IMR-90 (cell line): Measurements from ENCODE around the gene CDC7. TPM values are rescaled to one million over a fixed set of nuclear protein-coding genes. Genes with fewer than 3 reads are reported as not detected.

Experiments
- ATAC-seq: fragments of 200-7000 bp; cut with Tn5 transposase; 2 replicates; pipeline ENCODE4 v1.9.1; 2020; ENCODE audit warnings: low read depth, mild to moderate bottlenecking, moderate library complexity
- BruUV-seq: library from RNA; stranded (reverse); fragments of 400-500 nt; replicated peaks from 2 replicates; lab custom pipeline; 2021; lab: Mats Ljungman, UMichigan
- CTCF ChIA-PET: fragments of 300-600 bp; formaldehyde crosslinking; extraction: SDS; loops from one replicate; lab custom pipeline; 2021; ENCODE audit warnings: antibody characterized with exemption; lab: Yijun Ruan, JAX
- POLR2A ChIA-PET: fragments of 300-600 bp; sonication (Branson Sonifier 250); formaldehyde crosslinking; loops from one replicate; lab custom pipeline; 2022; ENCODE audit warnings: antibody characterized with exemption; ENCODE audit not compliant: unreplicated experiment; lab: Charles Lee
- DNase-seq: peaks from one replicate; pipeline ENCODE4 v3.0.0; 2013
- H2AFZ ChIP-seq: replicated peaks from 2 replicates; pipeline ENCODE3; 2013; ENCODE audit warnings: low read length, mild to moderate bottlenecking; ENCODE audit not compliant: poor library complexity
- H2AK5ac ChIP-seq: 2 replicates; pipeline ENCODE4 v1.6.1; 2013; ENCODE audit warnings: low read depth, low read length, inconsistent platforms
- H2AK9ac ChIP-seq: replicated peaks from 2 replicates; pipeline ENCODE3; 2013; ENCODE audit warnings: mild to moderate bottlenecking, low read depth, low read length, moderate library complexity; ENCODE audit not compliant: poor library complexity
- H2BK120ac ChIP-seq: 2 replicates; pipeline ENCODE4 v1.6.1; 2013; ENCODE audit warnings: low read depth, low read length, inconsistent platforms
- H2BK15ac ChIP-seq: 3 replicates; pipeline ENCODE4 v1.6.1; 2013; ENCODE audit warnings: low read depth, low read length, inconsistent platforms
- H2BK20ac ChIP-seq: 2 replicates; pipeline ENCODE4 v1.6.1; 2013; ENCODE audit warnings: low read depth, mild to moderate bottlenecking, inconsistent platforms, low read length, moderate library complexity
- H2BK5ac ChIP-seq: 2 replicates; pipeline ENCODE4 v1.6.1; 2013; ENCODE audit warnings: mild to moderate bottlenecking, low read depth, low read length, inconsistent platforms; ENCODE audit not compliant: poor library complexity, severe bottlenecking
- H3K14ac ChIP-seq: replicated peaks from 2 replicates; pipeline ENCODE4 v1.6.1; 2013; ENCODE audit warnings: low read depth, low read length, inconsistent platforms
- H3K18ac ChIP-seq: 2 replicates; pipeline ENCODE4 v1.6.1; 2013; ENCODE audit warnings: low read depth, low read length, control low read depth
- H3K23ac ChIP-seq: 2 replicates; pipeline ENCODE4 v1.6.1; 2013; ENCODE audit warnings: low read depth, low read length, inconsistent platforms
- H3K27ac ChIP-seq: 2 replicates; pipeline ENCODE4 v1.5.1; 2013; ENCODE audit warnings: mild to moderate bottlenecking, control low read depth, low read length; ENCODE audit not compliant: insufficient read depth
- H3K27me3 ChIP-seq: 2 replicates; pipeline ENCODE4 v1.6.1; 2013; ENCODE audit warnings: low read length; ENCODE audit not compliant: control insufficient read depth, insufficient read depth
- H3K36me3 ChIP-seq: 2 replicates; pipeline ENCODE4 v1.6.1; 2013; ENCODE audit warnings: low read length, mixed read lengths; ENCODE audit not compliant: control insufficient read depth, insufficient read depth
- H3K4ac ChIP-seq: 2 replicates; pipeline ENCODE4 v1.6.1; 2013; ENCODE audit warnings: low read depth, low read length, inconsistent platforms
- H3K4me1 ChIP-seq: 2 replicates; pipeline ENCODE4 v1.6.1; 2013; ENCODE audit warnings: low read length, mixed read lengths; ENCODE audit not compliant: control insufficient read depth, insufficient read depth
- H3K4me2 ChIP-seq: 2 replicates; pipeline ENCODE4 v1.6.1; 2013; ENCODE audit warnings: low read depth, mild to moderate bottlenecking, control low read depth, low read length, moderate library complexity
- H3K4me3 ChIP-seq: 2 replicates; pipeline ENCODE4 v1.5.1; 2013; ENCODE audit warnings: low read depth, mild to moderate bottlenecking, control low read depth, low read length, moderate library complexity; ENCODE audit not compliant: insufficient read depth
- H3K56ac ChIP-seq: 2 replicates; pipeline ENCODE4 v1.6.1; 2013; ENCODE audit warnings: low read length, inconsistent platforms; ENCODE audit not compliant: insufficient read depth; ENCODE audit errors: extremely low read depth
- H3K79me1 ChIP-seq, 2 experiments: 2 replicates each; pipeline ENCODE4 v1.6.1; 2013; ENCODE audit warnings: low read length in 2 of 2, inconsistent platforms in 1 of 2, low read depth in 1 of 2
- H3K9ac ChIP-seq: 2 replicates; pipeline ENCODE4 v1.6.1; 2013; ENCODE audit warnings: low read depth, low read length, control low read depth
- H3K9me1 ChIP-seq: 2 replicates; pipeline ENCODE4 v1.6.1; 2013; ENCODE audit warnings: low read length, inconsistent platforms; ENCODE audit not compliant: insufficient read depth
- H3K9me3 ChIP-seq: 2 replicates; pipeline ENCODE4 v1.6.1; 2013; ENCODE audit warnings: low read length; ENCODE audit not compliant: control insufficient read depth, insufficient read depth
- H4K20me1 ChIP-seq: 2 replicates; pipeline ENCODE4 v1.6.1; 2013; ENCODE audit warnings: low read length, inconsistent platforms; ENCODE audit not compliant: insufficient read depth
- H4K5ac ChIP-seq: 2 replicates; pipeline ENCODE4 v1.6.1; 2013; ENCODE audit warnings: mild to moderate bottlenecking, low read depth, low read length, control low read depth
- H4K8ac ChIP-seq, 2 experiments: 2 replicates each; pipeline ENCODE4 v1.6.1; 2013; ENCODE audit warnings: low read depth in 2 of 2, low read length in 2 of 2, control low read depth in 1 of 2, inconsistent platforms in 1 of 2
- H4K91ac ChIP-seq: 2 replicates; pipeline ENCODE4 v1.6.1; 2013; ENCODE audit warnings: low read depth, low read length, inconsistent platforms; ENCODE audit not compliant: insufficient read depth
- BHLHE40 ChIP-seq: fragments of 150-350 bp; IDR thresholded peaks from 2 replicates; pipeline ENCODE4 v1.6.1; 2016; ENCODE audit warnings: mild to moderate bottlenecking, low read depth, low read length
- CEBPB ChIP-seq: IDR thresholded peaks from 2 replicates; pipeline ENCODE4 v1.6.1; 2012; ENCODE audit warnings: low read depth, low read length, improper control_type of control experiment
- CHD1 ChIP-seq: IDR thresholded peaks from 2 replicates; pipeline ENCODE4 v1.6.1; 2012; ENCODE audit warnings: low read depth, low read length, improper control_type of control experiment
- FOS ChIP-seq: fragments of 150-350 bp; IDR thresholded peaks from 2 replicates; pipeline ENCODE4 v1.6.1; 2016; ENCODE audit warnings: low read depth, low read length
- MAFK ChIP-seq: IDR thresholded peaks from 2 replicates; pipeline ENCODE4 v1.6.1; 2012; ENCODE audit warnings: low read depth, low read length, improper control_type of control experiment
- MAZ ChIP-seq: IDR thresholded peaks from 2 replicates; pipeline ENCODE4 v1.6.1; 2012; ENCODE audit warnings: low read depth, mild to moderate bottlenecking, low read length, improper control_type of control experiment, moderate library complexity, borderline replicate concordance
- MXI1 ChIP-seq: IDR thresholded peaks from 2 replicates; pipeline ENCODE4 v1.6.1; 2012; ENCODE audit warnings: low read depth, mild to moderate bottlenecking, low read length, moderate library complexity, borderline replicate concordance
- NFE2L2 ChIP-seq: fragments of 150-350 bp; IDR thresholded peaks from 2 replicates; pipeline ENCODE4 v1.6.1; 2016; ENCODE audit warnings: low read depth, mild to moderate bottlenecking, low read length
- POLR2A ChIP-seq: IDR thresholded peaks from 2 replicates; pipeline ENCODE4 v1.6.1; 2012; ENCODE audit warnings: mild to moderate bottlenecking, low read depth, low read length
- RAD21 ChIP-seq: IDR thresholded peaks from 2 replicates; pipeline ENCODE4 v1.6.1; 2012; ENCODE audit warnings: low read length, improper control_type of control experiment
- RCOR1 ChIP-seq: IDR thresholded peaks from 2 replicates; pipeline ENCODE4 v1.6.1; 2012; ENCODE audit warnings: mild to moderate bottlenecking, low read length, improper control_type of control experiment; ENCODE audit not compliant: insufficient replicate concordance
- RFX5 ChIP-seq: IDR thresholded peaks from 2 replicates; pipeline ENCODE4 v1.8.0; 2012; ENCODE audit warnings: low read depth, mild to moderate bottlenecking, low read length, moderate library complexity
- SMC3 ChIP-seq: fragments of 150-350 bp; IDR thresholded peaks from 2 replicates; pipeline ENCODE4 v1.6.1; 2016; ENCODE audit warnings: low read depth, mild to moderate bottlenecking, antibody characterized with exemption, low read length, moderate library complexity
- WGBS, 2 experiments: methylation state at CpG; one replicate each; pipeline versions ENCODE4 v1.1.5 to v1.1.7; 2013; ENCODE audit warnings: missing lambda C conversion rate in 2 of 2; ENCODE audit not compliant: insufficient read length in 1 of 2; ENCODE audit errors: extremely low coverage in 2 of 2; 5-methylcytosine and 5-hydroxymethylcytosine counted together
- dilution Hi-C: fragments of 300-500 bp; cut with HindIII; formaldehyde crosslinking; loops from one replicate; pipeline ENCODE4 v1.14.3; 2018; ENCODE audit warnings: low sequenced_read_pairs; ENCODE audit not compliant: unreplicated experiment
- in situ Hi-C: fragments of 300-500 bp; cut with MboI; formaldehyde crosslinking; loops from 3 replicates; pipeline ENCODE4 v1.14.3; 2019; ENCODE audit warnings: low sequenced_read_pairs, inconsistent platforms, mixed read lengths
- intact Hi-C: fragments of 100-400 bp; cut with micrococcal nuclease; formaldehyde crosslinking; loops from 2 replicates; pipeline ENCODE4 v1.10.0; 2022
- polyA plus RNA-seq, 3 experiments: library from polyadenylated mRNA; depleted of rRNA; stranded (reverse); fragments of >200 nt; gene quantifications; 2 replicates each; pipeline ENCODE4 v1.2.3, GENCODE V29; 2012; ENCODE audit warnings: low replicate concordance in 1 of 3
- total RNA-seq: library from RNA; depleted of rRNA; stranded (reverse); fragments of >200 nt; gene quantifications from 2 replicates; pipeline ENCODE4 v1.2.3, GENCODE V29; 2012
- TF ChIP-seq, protein P1 (sequence below): conservative IDR thresholded peaks from 2 replicates; pipeline ENCODE4 v1.5.1; 2012; ENCODE audit warnings: mild to moderate bottlenecking, low read depth, low read length, improper control_type of control experiment
- TF ChIP-seq, protein P2 (sequence below): fragments of 150-350 bp; IDR thresholded peaks from 2 replicates; pipeline ENCODE4 v1.6.1; 2017; ENCODE audit warnings: mild to moderate bottlenecking, antibody characterized with exemption, low read length, low read depth
- TF ChIP-seq, protein P3 (sequence below): fragments of 150-350 bp; IDR thresholded peaks from 2 replicates; pipeline ENCODE4 v1.6.1; 2016; ENCODE audit warnings: low read depth, mild to moderate bottlenecking, low read length, moderate library complexity, borderline replicate concordance

Gene CDC7
- total and polyA plus RNA-seq, 2 of the 4 experiments (the other 2 are of a cell fraction): 4.3 to 4.7 TPM

DNA sequence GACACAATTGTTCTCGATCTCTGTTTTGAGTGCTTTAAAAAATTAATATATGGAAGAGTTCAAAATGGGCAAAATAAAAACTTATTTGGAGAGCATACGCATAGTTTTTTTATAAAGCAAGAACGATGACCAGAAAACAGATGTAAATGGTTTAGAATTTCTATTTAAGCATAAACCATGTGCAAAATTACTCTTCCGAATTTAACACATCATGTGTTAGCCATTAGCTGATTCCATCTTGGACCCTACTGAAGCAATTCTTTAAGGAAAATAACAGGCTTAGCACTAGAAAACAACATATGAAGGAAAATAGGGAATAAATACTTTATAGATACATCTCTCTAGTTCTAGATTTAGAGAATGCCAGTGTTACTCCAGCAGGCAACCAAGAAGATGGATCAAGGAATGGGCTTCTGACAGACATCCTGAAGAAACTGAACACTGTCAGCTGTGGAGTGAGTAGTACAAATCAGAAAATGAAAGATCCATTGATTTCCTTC, 26.7 kb downstream of the CDC7 start:
- H2BK15ac ChIP-seq: no peak overlapping the region
- no peaks in the 10 kb centered on the region for H3K9me1 ChIP-seq
- TF ChIP-seq SMC3: no peak
- TF ChIP-seq NFE2L2: no peak
- no peak for TF ChIP-seq CHD1
- TF ChIP-seq, protein P1, sequence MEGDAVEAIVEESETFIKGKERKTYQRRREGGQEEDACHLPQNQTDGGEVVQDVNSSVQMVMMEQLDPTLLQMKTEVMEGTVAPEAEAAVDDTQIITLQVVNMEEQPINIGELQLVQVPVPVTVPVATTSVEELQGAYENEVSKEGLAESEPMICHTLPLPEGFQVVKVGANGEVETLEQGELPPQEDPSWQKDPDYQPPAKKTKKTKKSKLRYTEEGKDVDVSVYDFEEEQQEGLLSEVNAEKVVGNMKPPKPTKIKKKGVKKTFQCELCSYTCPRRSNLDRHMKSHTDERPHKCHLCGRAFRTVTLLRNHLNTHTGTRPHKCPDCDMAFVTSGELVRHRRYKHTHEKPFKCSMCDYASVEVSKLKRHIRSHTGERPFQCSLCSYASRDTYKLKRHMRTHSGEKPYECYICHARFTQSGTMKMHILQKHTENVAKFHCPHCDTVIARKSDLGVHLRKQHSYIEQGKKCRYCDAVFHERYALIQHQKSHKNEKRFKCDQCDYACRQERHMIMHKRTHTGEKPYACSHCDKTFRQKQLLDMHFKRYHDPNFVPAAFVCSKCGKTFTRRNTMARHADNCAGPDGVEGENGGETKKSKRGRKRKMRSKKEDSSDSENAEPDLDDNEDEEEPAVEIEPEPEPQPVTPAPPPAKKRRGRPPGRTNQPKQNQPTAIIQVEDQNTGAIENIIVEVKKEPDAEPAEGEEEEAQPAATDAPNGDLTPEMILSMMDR: no peak
- no peak for TF ChIP-seq BHLHE40
- no peak for TF ChIP-seq FOS
- TF ChIP-seq, protein P2, sequence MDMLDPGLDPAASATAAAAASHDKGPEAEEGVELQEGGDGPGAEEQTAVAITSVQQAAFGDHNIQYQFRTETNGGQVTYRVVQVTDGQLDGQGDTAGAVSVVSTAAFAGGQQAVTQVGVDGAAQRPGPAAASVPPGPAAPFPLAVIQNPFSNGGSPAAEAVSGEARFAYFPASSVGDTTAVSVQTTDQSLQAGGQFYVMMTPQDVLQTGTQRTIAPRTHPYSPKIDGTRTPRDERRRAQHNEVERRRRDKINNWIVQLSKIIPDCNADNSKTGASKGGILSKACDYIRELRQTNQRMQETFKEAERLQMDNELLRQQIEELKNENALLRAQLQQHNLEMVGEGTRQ: no peak
- no peak for TF ChIP-seq RAD21
- TF ChIP-seq, protein P3, sequence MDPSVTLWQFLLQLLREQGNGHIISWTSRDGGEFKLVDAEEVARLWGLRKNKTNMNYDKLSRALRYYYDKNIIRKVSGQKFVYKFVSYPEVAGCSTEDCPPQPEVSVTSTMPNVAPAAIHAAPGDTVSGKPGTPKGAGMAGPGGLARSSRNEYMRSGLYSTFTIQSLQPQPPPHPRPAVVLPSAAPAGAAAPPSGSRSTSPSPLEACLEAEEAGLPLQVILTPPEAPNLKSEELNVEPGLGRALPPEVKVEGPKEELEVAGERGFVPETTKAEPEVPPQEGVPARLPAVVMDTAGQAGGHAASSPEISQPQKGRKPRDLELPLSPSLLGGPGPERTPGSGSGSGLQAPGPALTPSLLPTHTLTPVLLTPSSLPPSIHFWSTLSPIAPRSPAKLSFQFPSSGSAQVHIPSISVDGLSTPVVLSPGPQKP: no peak
- no peak for TF ChIP-seq MAZ
- TF ChIP-seq CEBPB: no peak
- TF ChIP-seq RCOR1: no peak
- no peak for TF ChIP-seq MXI1
- TF ChIP-seq POLR2A: no peak
- no peak for TF ChIP-seq MAFK
- no peak for TF ChIP-seq RFX5
- intact Hi-C loops: loop anchor here (2.0 to 5.0 kb wide), 2 partner anchors 47 to 360 kb away; partner anchors contain the start of gene TGFBR3
- in situ Hi-C loops: no loop called here
- CTCF ChIA-PET: no interaction called here
- no peak overlapping the region for H2BK20ac ChIP-seq
- H3K4me2 ChIP-seq: no peak overlapping the region
- no peak overlapping the region for H3K4me3 ChIP-seq
- no peaks in the 10 kb centered on the region for H3K36me3 ChIP-seq
- no peak overlapping the region for H2BK5ac ChIP-seq
- H3K9me3 ChIP-seq: no peaks in the 10 kb centered on the region
- H3K14ac ChIP-seq: no peak overlapping the region
- no peak overlapping the region for H2BK120ac ChIP-seq
- H3K18ac ChIP-seq: no peak overlapping the region
- H3K56ac ChIP-seq: no peak overlapping the region
- no peak overlapping the region for H3K9ac ChIP-seq
- no peak overlapping the region for H4K8ac ChIP-seq
- POLR2A ChIA-PET: no interaction called here
- H2AK9ac ChIP-seq: no peak overlapping the region
- peak overlapping the region; percentile 33; the same call in 1 of the 2 replicates for H3K27ac ChIP-seq
- no peak for DNase-seq
- no peak overlapping the region for H4K5ac ChIP-seq
- H3K79me1 ChIP-seq: no peaks in the 10 kb centered on the region
- no TSS peak for BruUV-seq
- dilution Hi-C loops: no loop called here
- no peak overlapping the region for H2AFZ ChIP-seq
- no peak for ATAC-seq
- H4K20me1 ChIP-seq: no peaks in the 10 kb centered on the region
- peaks cover 2% of the 10 kb centered on the region; the same call in 1 of the 2 replicates for H3K27me3 ChIP-seq
- H3K4ac ChIP-seq: no peak overlapping the region
- H3K4me1 ChIP-seq: no peaks in the 10 kb centered on the region
- H3K23ac ChIP-seq: no peak overlapping the region
- H2AK5ac ChIP-seq: no peak overlapping the region
- WGBS, 2 experiments: no CpG with 5 or more reads among the region's 4 CpGs
- no peak overlapping the region for H4K91ac ChIP-seq
